HG02571 (cell line): ENCODE measurements around the gene PTTG1.

Experiments
- ATAC-seq: cut with Tn5 transposase; IDR thresholded peaks from one replicate; pipeline ENCODE4 v1.9.1; 2021; ENCODE audit warnings: mild to moderate bottlenecking, moderate library complexity; ENCODE audit not compliant: unreplicated experiment

PTTG1 gene

DNA sequence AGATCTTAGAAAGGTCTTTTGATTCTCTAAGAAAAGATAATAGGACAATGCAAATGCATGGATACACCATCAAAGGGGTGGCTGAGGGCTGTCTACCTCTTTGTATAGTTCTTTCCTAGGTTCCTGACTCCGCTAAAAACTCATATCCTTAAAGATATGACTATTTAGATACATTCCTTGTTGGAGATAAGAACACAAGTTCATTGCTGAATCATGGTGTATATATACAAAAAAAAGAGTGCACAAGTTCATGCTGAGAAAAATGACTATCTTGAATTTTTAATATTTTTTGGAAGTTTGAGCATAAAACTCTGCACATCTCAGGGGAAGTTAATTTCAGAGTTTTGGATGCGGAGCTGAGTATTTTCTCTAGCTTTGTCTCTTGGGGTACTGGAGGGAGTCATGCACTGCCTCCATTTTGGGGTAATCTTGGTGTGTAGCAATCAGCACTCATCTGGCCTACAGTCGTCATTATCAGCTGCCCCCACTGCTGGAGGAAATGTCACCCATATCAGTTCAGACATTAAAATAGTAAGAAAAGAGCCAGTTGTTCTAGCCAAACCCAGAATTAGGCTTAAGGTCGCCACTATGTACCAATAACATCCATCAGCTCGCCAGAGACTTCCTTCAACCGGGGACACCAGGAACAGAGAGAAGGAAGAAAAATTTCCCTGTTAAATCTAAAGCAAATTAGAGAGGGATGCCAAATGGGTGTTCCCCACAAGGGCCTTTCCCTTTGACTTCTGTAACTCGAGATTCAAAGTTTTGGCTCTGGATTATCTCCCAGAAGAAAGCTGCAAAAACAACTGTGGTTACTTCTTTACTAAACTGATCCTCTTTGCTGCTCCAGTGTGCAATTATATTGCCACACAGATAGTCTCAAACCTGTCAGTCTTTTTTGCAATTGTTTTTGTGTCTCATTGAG, 49.0 kb downstream of the PTTG1 start:
- no peak for ATAC-seq

DNA sequence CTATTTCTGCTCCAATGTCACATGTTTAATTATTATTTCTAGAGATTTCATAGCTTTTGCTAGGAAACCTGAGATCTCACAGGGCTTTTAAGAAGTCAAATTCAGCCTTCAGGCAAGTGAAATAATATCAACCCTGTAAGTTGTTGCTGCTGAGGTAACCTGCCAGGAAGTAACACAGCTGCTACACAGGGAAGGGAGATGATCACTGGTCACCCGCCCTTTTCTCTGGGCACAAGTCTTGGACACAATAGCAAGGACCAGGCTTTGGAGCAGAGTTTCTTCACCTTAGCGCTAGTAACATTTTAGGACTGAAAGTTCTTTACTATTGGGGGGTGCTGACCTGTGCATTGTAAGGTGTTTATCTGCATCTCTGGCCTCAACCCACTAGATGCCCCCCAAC, 50.1 kb downstream of the PTTG1 start:
- no peak for ATAC-seq

DNA sequence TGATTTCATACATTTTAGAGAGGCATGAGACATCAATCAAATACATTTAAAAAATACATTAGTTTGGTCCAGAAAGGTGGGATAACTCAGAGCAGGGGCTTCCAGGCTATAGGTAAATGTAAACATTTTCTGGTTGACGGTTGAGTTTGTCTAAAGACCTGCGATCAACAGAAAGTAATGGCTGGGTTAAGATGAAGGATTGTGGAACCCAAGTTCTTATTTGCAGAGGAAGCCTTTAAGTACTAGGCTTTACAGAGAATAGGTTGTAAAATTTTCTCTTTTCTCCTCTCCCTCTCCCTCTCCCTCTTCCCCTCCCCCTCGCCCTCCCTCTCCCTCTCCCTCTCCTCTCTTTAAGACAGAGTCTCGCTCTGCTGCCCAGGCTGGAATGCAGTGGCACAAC, 50.8 kb downstream of the PTTG1 start:
- no peak for ATAC-seq

DNA sequence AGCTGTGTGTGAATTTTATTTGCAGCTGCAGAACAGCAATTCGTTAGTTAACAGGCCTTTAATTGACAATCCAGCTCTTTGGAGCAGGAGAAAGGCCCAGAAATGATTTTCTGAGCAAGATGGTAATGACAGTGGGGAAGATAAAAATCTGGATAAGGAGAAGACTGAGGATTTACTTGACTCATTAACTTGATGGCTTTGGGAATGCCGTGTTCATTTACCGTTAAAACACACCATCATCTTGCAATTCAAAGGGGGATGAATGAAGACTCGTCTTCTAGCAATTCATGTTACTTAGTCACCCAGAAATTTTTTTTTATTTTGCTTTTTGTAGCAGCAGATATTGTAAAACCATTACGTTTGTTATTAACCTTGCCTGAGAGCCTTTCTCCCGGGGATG, 52.0 kb downstream of the PTTG1 start:
- no peak for ATAC-seq

DNA sequence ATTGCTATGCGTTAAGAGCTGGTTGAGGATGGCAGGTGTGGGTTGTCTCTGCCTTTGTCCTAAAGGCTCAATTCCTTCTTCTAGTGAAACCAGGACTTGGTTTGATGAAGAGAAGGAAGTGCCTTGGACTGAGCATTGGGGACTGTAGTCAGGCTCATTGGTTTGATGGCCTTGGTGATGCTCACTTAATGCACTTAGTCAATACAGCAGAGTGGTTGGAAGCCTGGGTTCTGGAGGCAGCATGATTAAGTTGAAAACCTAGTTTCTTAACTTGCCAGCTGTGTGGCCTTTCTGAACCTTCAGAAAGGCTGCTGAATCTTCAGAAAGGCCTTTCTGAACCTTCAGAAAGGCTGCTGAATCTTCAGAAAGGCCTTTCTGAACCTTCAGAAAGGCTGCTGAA, 52.4 kb downstream of the PTTG1 start:
- ATAC-seq: no peak

DNA sequence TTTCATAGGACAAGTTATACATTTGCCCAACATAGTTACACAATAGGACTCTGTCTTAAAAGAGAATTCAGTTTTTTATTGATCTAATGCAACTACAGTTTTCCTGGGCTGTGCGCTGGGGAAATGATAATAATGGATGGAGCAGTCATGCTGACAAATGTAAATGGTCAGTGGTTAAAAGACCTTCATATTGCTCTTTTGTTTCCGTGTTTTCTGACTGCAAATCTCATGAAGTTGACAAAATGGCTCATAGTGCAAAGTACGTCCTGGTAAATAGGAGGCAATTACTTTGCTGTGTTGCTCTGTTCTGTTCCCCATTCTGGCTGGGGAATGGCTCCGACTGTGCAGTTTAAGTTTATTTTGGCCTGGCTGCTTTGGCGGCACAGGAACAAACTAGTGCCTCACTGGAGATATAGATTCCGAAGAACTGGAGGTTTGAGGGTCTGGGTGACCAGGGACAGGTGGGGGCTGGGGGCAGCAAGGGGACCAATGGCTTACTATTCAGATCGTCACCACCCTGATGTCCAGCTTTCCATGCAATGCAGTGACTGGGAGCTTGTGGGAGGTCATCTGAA, 54.3 kb downstream of the PTTG1 start:
- ATAC-seq: no peak

DNA sequence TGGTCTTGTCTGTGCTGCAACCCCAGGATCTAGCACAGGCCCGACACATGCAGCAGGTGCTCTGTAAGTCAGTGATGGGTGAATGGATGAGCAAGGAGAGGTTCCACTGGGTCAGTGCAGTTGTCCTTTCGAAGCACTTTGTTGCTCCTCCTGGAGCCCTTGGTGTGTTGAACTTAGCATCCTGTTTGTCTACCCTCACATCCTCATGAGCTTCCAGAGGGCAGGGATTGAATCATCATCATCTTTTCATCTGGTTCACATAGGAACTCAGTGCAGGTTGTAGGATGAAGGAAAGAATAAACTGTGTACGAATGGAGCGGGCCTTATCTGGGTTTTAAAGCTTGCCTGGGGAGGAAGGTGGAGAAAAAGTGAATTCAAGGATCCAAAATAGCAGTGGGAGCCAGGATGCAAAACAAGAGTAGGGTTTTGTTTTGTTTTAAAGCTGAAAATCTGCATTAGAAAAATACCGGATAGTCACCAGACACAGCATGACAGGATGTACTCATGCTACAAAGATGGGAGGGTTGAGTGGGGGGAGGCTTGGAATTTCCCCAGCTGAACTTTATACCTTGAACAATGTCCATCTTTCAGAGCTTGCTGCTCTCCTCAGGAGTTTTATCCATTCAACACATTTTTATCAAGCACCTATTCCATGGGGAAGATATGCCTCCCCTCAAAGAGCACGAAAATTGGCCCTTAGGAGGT, 55.8 kb downstream of the PTTG1 start:
- ATAC-seq: no peak

DNA sequence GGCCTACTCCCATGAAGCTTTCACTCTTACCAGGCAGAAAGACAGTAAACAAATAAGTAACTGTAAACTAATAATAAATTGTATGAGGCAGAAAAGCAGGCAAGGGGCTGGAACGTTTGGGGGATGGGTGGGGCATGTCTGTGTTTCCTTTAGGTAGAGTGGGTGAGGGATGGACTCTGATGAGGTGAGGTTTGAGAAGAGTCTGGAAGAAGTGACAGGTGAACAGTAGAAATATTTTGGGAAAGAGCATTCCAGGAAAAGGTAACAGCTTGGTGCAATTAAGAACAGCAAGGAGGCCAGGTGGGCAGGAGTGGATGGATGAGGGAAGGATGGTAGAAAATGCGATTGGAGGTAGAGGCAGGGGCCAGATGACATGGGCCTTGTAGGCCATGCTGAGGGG, 56.5 kb downstream of the PTTG1 start:
- ATAC-seq: no peak
